ENCODE data around the gene DDHD1. TPM values are rescaled to one million over a fixed set of nuclear protein-coding genes. Genes with fewer than 3 reads are reported as not detected.

DDHD1 gene
- total RNA-seq, 1 donor from 2014 or later: 19.6 TPM

- no peak for DNase-seq (ENCODE audit: extremely low read depth, low read depth, low spot score)
These were observed 117.5 kb downstream of the DDHD1 start for GRCh38 chr14:53035336-53036210.

GRCh38 chr14:53034688-53035230 is 118.4 kb downstream of the DDHD1 start:
- DNase-seq (ENCODE audit: extremely low read depth, low read depth, low spot score): no peak

GRCh38 chr14:53034036-53034435 is 119.1 kb downstream of the DDHD1 start:
- DNase-seq (ENCODE audit: extremely low read depth, low read depth, low spot score): no peak

GRCh38 chr14:53032838-53033390 is 120.2 kb downstream of the DDHD1 start:
- no peak for DNase-seq (ENCODE audit: extremely low read depth, low read depth, low spot score)

GRCh38 chr14:53032161-53032803 is 120.8 kb downstream of the DDHD1 start:
- no peak for DNase-seq (ENCODE audit: extremely low read depth, low read depth, low spot score)

GRCh38 chr14:53027562-53027961 is 125.6 kb downstream of the DDHD1 start:
- no peak for DNase-seq (ENCODE audit: extremely low read depth, low read depth, low spot score)

GRCh38 chr14:53027041-53027440 is 126.1 kb downstream of the DDHD1 start:
- no peak for DNase-seq (ENCODE audit: extremely low read depth, low read depth, low spot score)

- DNase-seq (ENCODE audit: extremely low read depth, low read depth, low spot score): no peak
These were observed 129.8 kb downstream of the DDHD1 start for GRCh38 chr14:53023325-53023724.

GRCh38 chr14:53022593-53022992 is 130.5 kb downstream of the DDHD1 start:
- DNase-seq (ENCODE audit: extremely low read depth, low read depth, low spot score): no peak

GRCh38 chr14:53020193-53020932 is 132.8 kb downstream of the DDHD1 start:
- no peak for DNase-seq (ENCODE audit: extremely low read depth, low read depth, low spot score)

- no peak for DNase-seq (ENCODE audit: extremely low read depth, low read depth, low spot score)
These were observed 133.7 kb downstream of the DDHD1 start for GRCh38 chr14:53019406-53019805.

- no peak for DNase-seq (ENCODE audit: extremely low read depth, low read depth, low spot score)
These were observed 135.3 kb downstream of the DDHD1 start for GRCh38 chr14:53017837-53018236.

GRCh38 chr14:53016919-53017318 is 136.2 kb downstream of the DDHD1 start:
- no peak for DNase-seq (ENCODE audit: extremely low read depth, low read depth, low spot score)

- DNase-seq (ENCODE audit: extremely low read depth, low read depth, low spot score): no peak
These were observed 136.6 kb downstream of the DDHD1 start for GRCh38 chr14:53016491-53016890.

- DNase-seq (ENCODE audit: extremely low read depth, low read depth, low spot score): no peak
These were observed 142.1 kb downstream of the DDHD1 start for GRCh38 chr14:53011053-53011462.

GRCh38 chr14:53010193-53011040 is 142.7 kb downstream of the DDHD1 start:
- DNase-seq (ENCODE audit: extremely low read depth, low read depth, low spot score): no peak

GRCh38 chr14:53006931-53007562 is 146.1 kb downstream of the DDHD1 start:
- DNase-seq (ENCODE audit: extremely low read depth, low read depth, low spot score): no peak

- DNase-seq (ENCODE audit: extremely low read depth, low read depth, low spot score): no peak
These were observed 148.1 kb downstream of the DDHD1 start for GRCh38 chr14:53004976-53005375.

GRCh38 chr14:53003776-53004175 is 149.3 kb downstream of the DDHD1 start:
- no peak for DNase-seq (ENCODE audit: extremely low read depth, low read depth, low spot score)

All from glomerular endothelial cell (primary cell).